Loucy (cell line): Measurements from ENCODE around the gene TBPL2.
"Not testable (repeated sequence)": the region's sequence is repeated elsewhere in the genome, so short reads cannot be mapped to it uniquely, and the experiment has no call there.

Source experiments
- H2AFZ ChIP-seq: fragments of 200-600 bp; sonication (generic); 2 replicates; pipeline ENCODE4 v1.6.0; 2016; ENCODE audit warnings: antibody characterized with exemption, mild to moderate bottlenecking, low read length, moderate library complexity
- H3F3A ChIP-seq: fragments of 200-600 bp; 2 replicates; pipeline ENCODE4 v1.6.0; 2016; ENCODE audit warnings: antibody characterized with exemption, low read depth, mild to moderate bottlenecking
- H3K27me3 ChIP-seq: fragments of 200-600 bp; sonication (generic); 2 replicates; pipeline ENCODE4 v1.6.1; 2014; ENCODE audit warnings: low read length, mild to moderate bottlenecking; ENCODE audit not compliant: insufficient read depth, poor library complexity, severe bottlenecking
- H3K36me3 ChIP-seq: fragments of 200-600 bp; sonication (generic); 2 replicates; pipeline ENCODE4 v1.6.1; 2016; ENCODE audit warnings: low read length; ENCODE audit not compliant: insufficient read depth
- H3K4me1 ChIP-seq: fragments of 200-600 bp; sonication (generic); 2 replicates; pipeline ENCODE4 v1.5.1; 2014; ENCODE audit warnings: low read length, mild to moderate bottlenecking; ENCODE audit not compliant: insufficient read depth, poor library complexity, severe bottlenecking
- H3K4me2 ChIP-seq: fragments of 200-600 bp; sonication (generic); 2 replicates; pipeline ENCODE4 v1.6.0; 2014; ENCODE audit warnings: antibody characterized with exemption, low read length, low read depth, mild to moderate bottlenecking; ENCODE audit not compliant: poor library complexity, severe bottlenecking
- H3K4me3 ChIP-seq: fragments of 200-600 bp; sonication (generic); 2 replicates; pipeline ENCODE4 v1.5.1; 2014; ENCODE audit warnings: low read length, mild to moderate bottlenecking, mixed read lengths; ENCODE audit not compliant: poor library complexity, severe bottlenecking
- H3K79me2 ChIP-seq: fragments of 200-600 bp; sonication (generic); 2 replicates; pipeline ENCODE4 v1.6.1; 2014; ENCODE audit warnings: low read length; ENCODE audit not compliant: insufficient read depth
- H3K9ac ChIP-seq: fragments of 200-600 bp; sonication (generic); 2 replicates; pipeline ENCODE4 v1.6.0; 2014; ENCODE audit warnings: mild to moderate bottlenecking, low read depth, low read length, moderate library complexity; ENCODE audit not compliant: poor library complexity, severe bottlenecking
- H3K9me2 ChIP-seq: fragments of 200-600 bp; sonication (generic); replicated peaks from 2 replicates; pipeline ENCODE4 v1.6.1; 2016; ENCODE audit warnings: low read depth, low read length, mixed read lengths
- H3K9me3 ChIP-seq: fragments of 200-600 bp; sonication (generic); 2 replicates; pipeline ENCODE4 v1.6.1; 2014; ENCODE audit warnings: mild to moderate bottlenecking, antibody characterized with exemption, low read length, low read depth; ENCODE audit not compliant: insufficient read depth
- H4K20me1 ChIP-seq: fragments of 200-600 bp; sonication (generic); 2 replicates; pipeline ENCODE4 v1.6.0; 2014; ENCODE audit warnings: antibody characterized with exemption, low read length, mild to moderate bottlenecking; ENCODE audit not compliant: insufficient read depth, poor library complexity, severe bottlenecking
- EZH2phosphoT487 ChIP-seq: fragments of 200-600 bp; IDR thresholded peaks from 2 replicates; pipeline ENCODE4 v1.6.1; 2018; ENCODE audit warnings: antibody characterized with exemption, mild to moderate bottlenecking, moderate library complexity, borderline replicate concordance
- TF ChIP-seq, protein P1 (sequence below): fragments of 200-600 bp; sonication (generic); conservative IDR thresholded peaks from 2 replicates; pipeline ENCODE4 v1.5.1; 2014; ENCODE audit warnings: mild to moderate bottlenecking, antibody characterized with exemption, low read length

Gene TBPL2

DNA sequence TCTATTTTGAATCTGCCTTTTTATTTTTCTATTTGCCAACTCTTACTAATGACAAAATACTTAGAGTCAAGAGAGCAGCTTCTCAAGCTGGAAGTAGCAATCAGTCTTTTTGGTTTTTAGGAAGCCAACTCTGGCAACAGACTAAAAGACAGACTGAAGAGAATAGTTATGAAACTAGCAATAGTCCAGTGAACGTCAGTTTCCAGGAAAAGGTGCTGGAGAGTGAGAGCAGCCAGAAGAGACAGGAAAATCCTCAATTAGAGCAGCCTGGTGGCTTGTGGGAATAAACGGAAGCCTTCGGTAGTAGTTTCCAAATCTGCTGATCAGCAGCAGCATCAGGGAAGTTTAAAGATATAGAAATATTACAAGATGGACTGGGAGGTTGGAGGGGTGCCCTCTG is 55.9 kb downstream of the TBPL2 start:
- Histone ChIP-seq H3F3A (no peaks in the 10 kb centered on the region), H3K4me1 (peaks cover 10% of the 10 kb centered on the region), H3K9ac (no peak overlapping the region), H3K4me2 (no peak overlapping the region), H3K79me2 (no peaks in the 10 kb centered on the region), H3K9me3 (no peaks in the 10 kb centered on the region), H3K4me3 (no peak overlapping the region), H4K20me1 (no peaks in the 10 kb centered on the region), H3K36me3 (peaks cover 34% of the 10 kb centered on the region; the same call in 1 of the 2 replicates), H3K27me3 (no peaks in the 10 kb centered on the region), H3K9me2 (no peaks in the 10 kb centered on the region), H2AFZ (no peak overlapping the region)
- TF ChIP-seq EZH2phosphoT487 = no peak
- TF ChIP-seq, protein P1, sequence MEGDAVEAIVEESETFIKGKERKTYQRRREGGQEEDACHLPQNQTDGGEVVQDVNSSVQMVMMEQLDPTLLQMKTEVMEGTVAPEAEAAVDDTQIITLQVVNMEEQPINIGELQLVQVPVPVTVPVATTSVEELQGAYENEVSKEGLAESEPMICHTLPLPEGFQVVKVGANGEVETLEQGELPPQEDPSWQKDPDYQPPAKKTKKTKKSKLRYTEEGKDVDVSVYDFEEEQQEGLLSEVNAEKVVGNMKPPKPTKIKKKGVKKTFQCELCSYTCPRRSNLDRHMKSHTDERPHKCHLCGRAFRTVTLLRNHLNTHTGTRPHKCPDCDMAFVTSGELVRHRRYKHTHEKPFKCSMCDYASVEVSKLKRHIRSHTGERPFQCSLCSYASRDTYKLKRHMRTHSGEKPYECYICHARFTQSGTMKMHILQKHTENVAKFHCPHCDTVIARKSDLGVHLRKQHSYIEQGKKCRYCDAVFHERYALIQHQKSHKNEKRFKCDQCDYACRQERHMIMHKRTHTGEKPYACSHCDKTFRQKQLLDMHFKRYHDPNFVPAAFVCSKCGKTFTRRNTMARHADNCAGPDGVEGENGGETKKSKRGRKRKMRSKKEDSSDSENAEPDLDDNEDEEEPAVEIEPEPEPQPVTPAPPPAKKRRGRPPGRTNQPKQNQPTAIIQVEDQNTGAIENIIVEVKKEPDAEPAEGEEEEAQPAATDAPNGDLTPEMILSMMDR = no peak

DNA sequence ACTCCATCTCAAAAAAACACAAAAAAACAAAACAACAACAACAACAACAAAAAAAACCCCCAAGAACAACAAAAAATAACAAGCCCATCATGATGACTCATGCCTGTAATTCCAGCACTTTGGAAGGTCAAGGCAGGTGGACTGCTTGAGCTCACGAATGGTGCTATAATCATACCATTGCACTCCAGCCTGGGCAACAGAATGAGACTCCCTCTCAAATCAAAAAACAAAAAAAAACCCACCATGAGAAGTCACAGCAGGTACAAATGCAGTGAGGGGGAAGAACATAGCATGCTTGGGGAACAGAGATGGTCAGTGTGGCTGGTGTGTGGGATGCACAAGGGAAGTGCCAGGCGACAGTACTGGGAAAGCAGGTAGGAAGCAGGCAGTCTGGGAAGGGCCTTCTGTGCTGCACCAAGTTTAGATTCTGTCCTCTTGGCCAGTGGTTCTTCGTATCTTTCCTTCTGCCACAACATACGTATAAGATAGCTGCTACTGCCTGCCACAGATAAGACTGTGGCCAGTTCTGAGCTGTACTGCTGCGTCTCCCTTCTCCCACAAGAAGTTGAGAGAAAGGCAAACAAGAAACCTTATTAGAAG is 56.8 kb downstream of the TBPL2 start:
- Histone ChIP-seq H3F3A (no peaks in the 10 kb centered on the region), H3K4me3 (no peak overlapping the region), H3K4me2 (no peak overlapping the region), H3K9me3 (no peaks in the 10 kb centered on the region), H3K9me2 (no peaks in the 10 kb centered on the region), H2AFZ (no peak overlapping the region), H3K36me3 (peaks cover 27% of the 10 kb centered on the region; the same call in 1 of the 2 replicates), H3K9ac (no peak overlapping the region), H3K79me2 (no peaks in the 10 kb centered on the region), H3K4me1 (peaks cover 6% of the 10 kb centered on the region), H3K27me3 (no peaks in the 10 kb centered on the region), H4K20me1 (no peaks in the 10 kb centered on the region)
- TF ChIP-seq, protein P1 = no peak
- TF ChIP-seq EZH2phosphoT487 = no peak

DNA sequence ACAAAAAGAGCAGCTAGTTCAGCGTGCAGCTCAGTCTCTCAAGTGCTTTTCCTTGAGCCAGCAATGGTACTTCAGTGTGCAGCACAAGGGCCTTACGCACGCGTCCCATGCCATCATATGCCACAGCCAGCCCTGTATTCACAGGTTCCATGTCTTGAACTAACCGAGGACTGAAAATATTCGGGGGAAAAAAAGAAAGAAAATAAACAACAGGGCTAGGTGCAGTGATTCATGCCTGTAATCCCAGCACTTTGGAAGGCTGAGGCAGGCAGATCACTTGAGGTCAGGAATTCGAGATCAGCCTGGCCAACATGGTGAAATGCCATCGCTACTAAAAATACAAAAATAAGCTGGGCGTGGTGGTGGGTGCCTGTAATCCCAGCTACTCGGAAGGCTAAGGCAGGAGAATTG is 57.4 kb downstream of the TBPL2 start:
- H3K9me3 ChIP-seq, H4K20me1 ChIP-seq, H3F3A ChIP-seq, H3K4me3 ChIP-seq, H2AFZ ChIP-seq, H3K4me2 ChIP-seq, H3K27me3 ChIP-seq, H3K9me2 ChIP-seq, H3K4me1 ChIP-seq, H3K79me2 ChIP-seq, H3K9ac ChIP-seq: not testable (repeated sequence)
- peaks cover 27% of the 10 kb centered on the region; the same call in 1 of the 2 replicates for H3K36me3 ChIP-seq

DNA sequence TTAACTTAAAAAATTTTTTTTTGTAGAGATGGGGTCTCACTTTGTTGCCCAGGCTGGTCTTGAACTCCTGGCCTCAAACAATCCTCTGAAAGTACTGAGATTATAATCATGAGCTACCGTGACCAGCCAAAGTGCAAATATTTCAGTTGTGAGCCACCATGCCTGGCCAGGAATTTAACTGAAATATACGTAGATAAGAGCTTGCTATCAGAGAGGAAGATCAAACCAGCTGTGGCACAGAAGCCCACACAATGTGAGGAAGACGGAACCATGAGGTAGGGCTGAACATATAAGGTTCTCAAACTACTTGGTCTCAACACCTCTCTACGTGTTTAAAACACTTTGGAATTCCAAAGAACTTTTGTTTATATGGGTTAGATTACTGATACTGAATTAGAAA is 57.9 kb downstream of the TBPL2 start:
- TF ChIP-seq, protein P1 = no peak
- TF ChIP-seq EZH2phosphoT487 = no peak
- H3K9ac ChIP-seq = no peak overlapping the region
- H3K4me3 ChIP-seq = no peak overlapping the region

More for the DNA sequence above, 57.9 kb downstream of the TBPL2 start:
- no peak overlapping the region for H3K4me2 ChIP-seq
- H3K9me2 ChIP-seq = no peaks in the 10 kb centered on the region
- H3F3A ChIP-seq = no peaks in the 10 kb centered on the region
- H3K4me1 ChIP-seq = no peaks in the 10 kb centered on the region
- H3K79me2 ChIP-seq = no peaks in the 10 kb centered on the region
- no peaks in the 10 kb centered on the region for H4K20me1 ChIP-seq
- H2AFZ ChIP-seq = no peak overlapping the region
- peaks cover 27% of the 10 kb centered on the region; the same call in 1 of the 2 replicates for H3K36me3 ChIP-seq
- H3K27me3 ChIP-seq = no peaks in the 10 kb centered on the region
- no peaks in the 10 kb centered on the region for H3K9me3 ChIP-seq
